HepG2 (cell line): ENCODE data around the gene AK4. TPM values are rescaled to one million over a fixed set of nuclear protein-coding genes. Genes with fewer than 3 reads are reported as not detected.

Source experiments
- CBX1 ChIP-seq: IDR thresholded peaks from one replicate; pipeline ENCODE4 v1.6.1; 2016; ENCODE audit warnings: antibody characterized with exemption, low read depth
- CEBPG ChIP-seq: IDR thresholded peaks from 2 replicates; pipeline ENCODE4 v1.6.1; 2016
- PAXIP1 ChIP-seq: sonication (generic); formaldehyde crosslinking; conservative IDR thresholded peaks from 2 replicates; pipeline ENCODE4 v1.4.0; 2020; ENCODE audit warnings: mild to moderate bottlenecking, missing genetic modification reagents, moderate library complexity
- POGZ ChIP-seq: sonication (generic); formaldehyde crosslinking; IDR thresholded peaks from 2 replicates; pipeline ENCODE4 v1.4.0; 2020; ENCODE audit warnings: mild to moderate bottlenecking, missing genetic modification reagents
- SALL1 ChIP-seq: sonication (generic); formaldehyde crosslinking; IDR thresholded peaks from 2 replicates; pipeline ENCODE4 v1.8.0; 2022; ENCODE audit warnings: mild to moderate bottlenecking, missing genetic modification reagents
- THAP11 ChIP-seq: IDR thresholded peaks from 2 replicates; pipeline ENCODE4 v1.6.1; 2016; ENCODE audit warnings: missing biosample characterization, missing genetic modification reagents
- UBTF ChIP-seq: sonication (generic); formaldehyde crosslinking; IDR thresholded peaks from 2 replicates; pipeline ENCODE4 v1.4.0; 2020; ENCODE audit warnings: mild to moderate bottlenecking, missing genetic modification reagents
- ZBTB38 ChIP-seq: sonication (generic); formaldehyde crosslinking; IDR thresholded peaks from 2 replicates; pipeline ENCODE4 v1.5.1; 2020; ENCODE audit warnings: mild to moderate bottlenecking, missing genetic modification reagents
- ZHX1 ChIP-seq: sonication (generic); formaldehyde crosslinking; IDR thresholded peaks from 2 replicates; pipeline ENCODE4 v1.8.1; 2022; ENCODE audit warnings: low read depth, mild to moderate bottlenecking, missing genetic modification reagents
- ZNF292 ChIP-seq: sonication (generic); formaldehyde crosslinking; IDR thresholded peaks from 2 replicates; pipeline ENCODE4 v1.8.1; 2022; ENCODE audit warnings: mild to moderate bottlenecking, low read depth, missing genetic modification reagents, borderline replicate concordance
- ZNF646 ChIP-seq: sonication (generic); formaldehyde crosslinking; IDR thresholded peaks from 2 replicates; pipeline ENCODE4 v1.9.0; 2021; ENCODE audit warnings: mild to moderate bottlenecking, missing genetic modification reagents
- polyA plus RNA-seq, 8 experiments: library from polyadenylated mRNA; depleted of rRNA in 3 of 8; stranded (reverse) in 7 of 8; unstranded in 1 of 8; fragments of >200 nt; fragmentation: Illumina TruSeq in 4 of 8; extraction: Trizol in 4 of 8; gene quantifications; 2 replicates each; pipeline versions ENCODE4 v1.2.1 to v1.2.3, GENCODE V29; 2011 to 2016; ENCODE audit warnings: low read depth in 4 of 8, missing spikeins in 1 of 8, mixed read lengths in 1 of 8; ENCODE audit not compliant: insufficient read depth in 1 of 8
- total RNA-seq, 5 experiments: library from RNA; depleted of rRNA; stranded (reverse); fragments of >200 nt; fragmentation: Illumina TruSeq; extraction: Trizol; gene quantifications; 2 replicates each; pipeline ENCODE4 v1.2.3, GENCODE V29; 2016; ENCODE audit warnings: low read depth in 1 of 5

AK4 gene
- total and polyA plus RNA-seq, 2 of the 13 experiments (the other 11 are each of a cell fraction or from before 2014, with no cell fraction given) = 110 to 160 TPM

GRCh38 chr1:65208563-65208973 is 60.6 kb downstream of the AK4 start (continued):
- TF ChIP-seq ZNF646 (CRISPR knock-in tag) (no peak), UBTF (no peak), CBX1 (no peak), CEBPG (no peak), POGZ (CRISPR knock-in tag) (no peak), THAP11 (CRISPR knock-in tag) (no peak), ZBTB38 (CRISPR knock-in tag) (peak; percentile 98), ZHX1 (CRISPR knock-in tag) (no peak), PAXIP1 (CRISPR knock-in tag) (no peak), SALL1 (CRISPR knock-in tag) (peak; percentile 34; the same call in 1 of the 2 replicates), ZNF292 (CRISPR knock-in tag) (no peak)
